Umbilical cord (tissue), 2 donors: ENCODE data around the gene ZXDB. TPM values are rescaled to one million over a fixed set of nuclear protein-coding genes. Genes with fewer than 3 reads are reported as not detected.
"Not testable (repeated sequence)": the region's sequence is repeated elsewhere in the genome, so short reads cannot be mapped to it uniquely, and the experiment has no call there.

Source experiments
- DNase-seq: peaks from one replicate; pipeline ENCODE4 v3.0.0-alpha.2; 2015; ENCODE audit warnings: low spot score
- total RNA-seq: library from RNA; depleted of rRNA; stranded (reverse); fragments of >200 nt; gene quantifications from one replicate; pipeline ENCODE4 v1.2.3, GENCODE V29; 2014; ENCODE audit warnings: low replicate concordance; ENCODE audit not compliant: insufficient read depth

The ZXDB gene
- total RNA-seq: 14.0 TPM

DNA sequence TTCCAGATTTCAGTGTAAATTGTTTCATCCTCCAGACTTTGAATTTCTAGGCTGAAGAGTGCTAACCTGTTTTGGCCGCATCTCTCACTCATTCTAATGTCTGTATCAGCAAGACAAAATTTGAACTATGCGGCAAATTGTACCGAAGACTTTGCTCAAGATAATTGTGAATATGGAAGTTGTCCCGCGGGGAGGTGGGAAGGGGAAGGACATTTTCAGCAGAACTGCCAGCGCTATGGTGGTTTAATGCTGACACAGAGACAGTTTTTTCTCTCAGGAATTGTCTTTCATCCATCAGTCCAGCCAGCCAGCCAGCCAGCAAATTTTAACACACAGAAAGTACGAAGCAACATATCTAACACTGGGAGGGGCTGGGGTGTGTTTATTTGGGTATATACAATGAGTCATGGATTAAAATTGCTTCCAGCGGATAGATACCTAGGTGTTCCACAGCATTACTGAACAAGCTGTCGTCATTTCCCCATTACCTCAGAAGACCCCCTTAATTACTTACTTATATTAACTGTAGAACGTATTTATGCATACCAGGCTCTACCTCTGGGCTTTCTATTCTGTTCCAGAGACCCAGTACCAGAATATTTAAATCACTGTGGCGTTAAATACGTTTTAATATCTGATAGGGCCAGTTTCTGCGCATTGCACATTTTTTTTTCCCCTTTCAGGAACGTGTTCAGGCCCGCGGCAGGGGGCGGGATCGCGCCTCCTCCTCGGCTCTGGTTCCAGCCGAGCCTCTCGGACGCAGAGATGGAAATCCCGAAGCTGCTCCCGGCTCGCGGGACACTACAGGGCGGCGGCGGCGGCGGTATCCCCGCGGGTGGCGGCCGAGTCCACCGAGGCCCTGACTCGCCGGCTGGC is at the start of gene ZXDB:
Gene ZXDB, plus strand, starts transcription at position 728 of the 876 bp plus-strand sequence. Its CDS starts 38 bp downstream, at position 766.
- peak; percentile 32 for DNase-seq

DNA sequence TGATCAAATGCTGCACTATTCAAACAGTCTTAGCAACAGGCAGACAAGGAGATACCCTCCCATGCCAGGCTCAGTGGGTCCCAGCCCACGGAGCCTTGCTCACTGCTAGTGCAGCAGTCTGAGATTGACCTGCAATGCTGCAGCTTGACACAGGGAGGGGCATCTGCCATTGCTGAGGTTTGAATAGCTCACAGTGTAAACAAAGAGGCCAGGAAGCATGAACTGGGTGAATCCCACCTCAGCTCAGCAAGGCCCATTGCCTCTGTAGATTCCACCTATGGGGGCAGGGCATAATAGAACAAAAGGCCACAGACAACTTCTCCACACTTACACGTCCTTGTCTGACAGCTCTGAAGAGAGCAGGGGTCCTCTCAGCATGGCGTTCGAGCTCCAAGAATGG is 26.6 kb upstream of the ZXDB start:
- no peak for DNase-seq

DNA sequence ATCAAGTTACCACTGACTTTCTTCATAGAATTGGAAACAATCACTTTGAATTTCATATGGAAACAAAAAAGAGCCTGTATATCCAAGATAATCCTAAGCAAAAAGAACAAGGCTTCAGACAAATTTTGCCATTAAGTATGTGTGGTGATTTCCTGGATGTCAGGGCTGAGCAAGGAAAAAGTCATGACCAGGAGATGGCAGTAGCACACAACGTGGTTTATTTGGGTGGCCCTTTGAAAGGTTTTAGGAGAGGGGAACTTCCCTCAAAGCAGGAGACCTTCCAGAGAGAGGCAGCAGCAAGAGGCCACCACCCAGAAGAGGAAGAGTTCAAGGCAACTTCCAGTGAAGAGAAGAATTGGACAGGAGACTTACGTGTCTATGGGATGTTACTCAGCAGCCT is 18.1 kb upstream of the ZXDB start:
- DNase-seq: no peak

DNA sequence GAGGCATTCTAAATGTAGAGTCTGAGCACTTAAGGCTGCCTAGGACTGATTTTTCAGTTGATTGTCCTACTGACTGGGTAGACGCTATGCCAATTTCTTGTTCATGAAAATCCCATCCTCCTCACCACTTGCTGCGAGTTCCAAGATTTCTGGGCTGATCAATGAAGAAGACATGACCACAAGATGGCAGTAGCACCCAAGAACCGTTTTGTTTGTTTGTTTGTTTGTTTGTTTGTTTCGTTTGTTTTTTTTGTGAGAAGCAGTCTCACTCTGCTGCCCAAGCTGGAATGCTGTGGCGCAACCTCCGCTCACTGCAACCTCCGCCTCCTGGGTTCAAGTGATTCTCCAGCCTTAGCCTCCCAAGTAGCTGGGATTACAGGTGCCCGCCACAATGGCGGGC is 8.9 kb upstream of the ZXDB start:
- not testable (repeated sequence) for DNase-seq

DNA sequence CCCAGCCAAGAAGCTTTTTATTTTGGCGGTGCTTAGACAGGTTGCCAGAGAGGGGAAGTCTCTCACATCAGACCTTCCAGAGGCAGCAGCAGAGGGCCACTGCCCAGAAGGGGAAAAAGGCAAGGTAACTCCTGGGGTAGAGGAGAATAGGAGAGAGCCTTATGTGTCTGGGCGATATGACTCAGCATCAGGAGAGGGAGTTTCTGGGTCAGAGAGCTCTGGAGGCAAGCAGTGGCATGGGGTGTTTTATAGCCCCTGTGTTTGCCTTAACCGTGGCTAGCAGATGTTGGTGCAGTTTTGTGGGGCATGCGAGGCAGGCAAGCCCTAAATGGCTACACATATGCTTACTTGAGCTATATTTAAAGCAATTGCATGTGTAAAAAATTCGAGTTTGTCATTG is 8.3 kb upstream of the ZXDB start:
- DNase-seq: no peak

DNA sequence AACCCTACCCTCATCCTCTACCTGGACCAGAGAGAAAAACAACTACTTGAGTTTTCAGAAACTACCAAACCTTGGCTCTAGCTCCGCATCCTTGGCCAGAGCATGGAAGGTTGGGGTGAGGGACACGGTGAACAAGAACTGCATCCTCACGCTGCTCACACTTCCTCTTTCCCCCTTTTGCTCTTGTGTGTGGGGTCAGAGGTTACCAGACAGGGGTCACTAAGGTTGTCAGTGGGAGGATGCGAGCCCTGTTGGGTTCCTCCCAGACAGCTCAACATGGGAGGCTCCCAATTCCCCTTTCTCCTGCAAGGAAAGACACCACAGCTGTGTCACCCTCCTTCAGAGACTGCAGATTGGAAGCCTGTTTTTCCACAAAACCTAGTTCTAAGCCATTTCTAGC is 5.5 kb upstream of the ZXDB start:
- DNase-seq: no peak

DNA sequence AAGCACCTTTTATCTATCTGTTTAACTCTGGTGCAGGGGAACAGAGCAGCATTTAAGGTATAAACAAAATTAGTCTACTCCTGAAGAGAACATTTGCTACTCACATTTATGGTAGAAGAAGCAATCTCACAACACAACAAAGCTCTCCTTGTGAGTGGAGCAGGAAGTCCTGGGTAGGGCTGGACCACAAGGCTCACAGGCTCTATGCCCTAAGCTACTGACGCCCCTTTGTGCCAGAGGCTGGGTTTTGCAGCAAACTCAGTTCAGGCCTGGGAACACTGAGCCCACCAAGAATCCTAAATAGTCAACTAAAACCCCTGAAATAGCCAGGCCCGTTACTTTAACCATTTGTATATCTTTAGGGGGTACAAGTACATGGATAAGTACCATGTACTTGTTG is 4.7 kb upstream of the ZXDB start:
- no peak for DNase-seq

DNA sequence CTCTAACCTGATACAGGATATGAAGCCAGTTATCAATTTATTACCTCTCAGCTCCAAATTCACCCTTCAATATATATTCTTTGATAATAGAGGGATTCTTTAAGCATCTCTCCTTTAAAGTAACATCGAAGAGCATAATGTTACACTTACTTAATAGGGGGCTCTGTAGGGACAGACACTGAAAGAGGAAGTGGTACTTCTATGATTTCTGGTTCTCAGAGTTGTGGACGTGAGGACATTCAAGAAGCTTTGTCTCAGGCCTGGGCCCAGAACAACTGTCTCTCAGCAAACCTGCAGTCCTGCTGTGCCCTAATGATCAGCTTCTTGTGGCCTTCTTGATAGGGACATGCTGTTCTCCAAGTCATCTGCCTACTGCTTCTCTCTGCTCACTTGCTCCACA is 4.2 kb upstream of the ZXDB start:
- DNase-seq: no peak

DNA sequence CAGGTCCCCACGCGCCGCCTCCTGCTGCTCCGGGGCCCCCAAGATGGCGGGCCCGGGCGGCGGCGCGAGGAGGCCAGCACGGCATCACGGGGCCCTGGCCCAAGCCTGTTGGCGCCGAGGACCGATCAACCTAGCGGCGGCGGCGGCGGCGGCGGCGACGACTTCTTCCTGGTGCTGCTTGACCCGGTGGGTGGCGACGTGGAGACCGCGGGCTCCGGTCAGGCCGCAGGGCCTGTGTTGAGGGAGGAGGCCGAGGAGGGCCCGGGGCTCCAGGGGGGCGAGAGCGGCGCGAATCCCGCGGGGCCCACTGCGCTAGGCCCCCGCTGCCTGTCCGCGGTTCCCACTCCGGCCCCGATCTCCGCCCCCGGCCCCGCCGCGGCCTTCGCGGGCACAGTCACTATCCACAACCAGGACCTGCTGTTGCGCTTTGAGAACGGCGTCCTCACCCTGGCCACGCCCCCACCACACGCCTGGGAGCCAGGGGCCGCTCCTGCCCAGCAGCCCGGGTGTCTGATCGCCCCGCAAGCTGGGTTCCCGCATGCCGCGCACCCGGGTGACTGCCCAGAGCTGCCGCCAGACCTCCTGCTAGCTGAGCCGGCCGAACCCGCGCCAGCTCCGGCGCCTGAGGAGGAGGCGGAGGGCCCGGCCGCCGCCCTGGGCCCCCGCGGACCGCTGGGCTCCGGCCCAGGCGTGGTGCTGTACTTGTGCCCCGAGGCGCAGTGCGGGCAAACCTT is 516 bp downstream of the ZXDB start:
- peak; percentile 27 for DNase-seq

DNA sequence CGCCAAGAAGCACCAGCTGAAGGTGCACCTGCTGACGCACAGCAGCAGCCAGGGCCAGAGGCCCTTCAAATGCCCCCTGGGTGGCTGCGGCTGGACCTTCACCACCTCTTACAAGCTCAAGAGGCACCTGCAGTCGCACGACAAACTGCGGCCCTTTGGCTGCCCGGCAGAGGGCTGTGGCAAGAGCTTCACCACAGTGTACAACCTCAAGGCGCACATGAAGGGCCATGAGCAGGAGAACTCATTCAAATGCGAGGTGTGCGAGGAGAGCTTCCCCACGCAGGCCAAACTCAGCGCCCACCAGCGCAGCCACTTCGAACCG is 1.0 kb downstream of the ZXDB start:
- DNase-seq: not testable (repeated sequence)

DNA sequence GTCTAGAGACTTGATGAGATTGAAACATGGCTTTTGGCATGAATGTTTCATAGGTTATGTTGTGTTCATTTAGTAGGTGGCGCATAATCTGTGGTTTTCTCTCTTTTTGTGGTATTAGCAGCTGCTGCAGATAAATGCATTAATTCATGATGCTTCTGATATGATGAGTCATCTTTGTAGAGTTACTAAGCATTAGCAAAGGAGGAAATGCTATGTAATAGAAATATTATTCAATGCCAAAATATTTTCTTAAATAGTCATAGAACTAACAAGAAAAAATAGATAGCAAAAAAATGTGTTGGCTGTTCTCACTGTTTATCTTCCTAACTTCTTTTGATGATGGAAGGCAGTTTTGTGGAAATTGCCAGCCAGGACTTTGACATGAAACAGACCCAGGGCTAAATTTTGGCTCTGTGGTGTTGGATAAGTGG is 3.6 kb downstream of the ZXDB start:
- peak; percentile 63 for DNase-seq

DNA sequence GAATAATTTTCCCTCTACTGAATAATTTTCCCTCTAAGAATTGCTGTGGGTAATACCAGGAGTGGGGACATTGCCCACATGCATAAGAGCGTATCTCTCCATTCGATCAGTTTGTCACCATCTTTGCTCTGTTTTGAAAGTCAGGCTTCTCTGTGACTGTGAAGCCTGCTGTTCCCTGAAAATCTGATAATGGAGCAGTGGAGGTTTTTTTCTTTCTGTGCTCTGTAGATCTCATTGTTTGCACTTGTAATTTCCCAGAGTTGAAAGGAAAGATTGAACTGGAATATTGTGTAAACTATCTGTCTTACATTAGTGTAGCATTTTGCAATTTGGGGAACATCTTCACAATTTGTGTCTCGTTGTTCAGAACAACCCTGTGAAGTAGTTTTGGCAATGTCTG is 4.3 kb downstream of the ZXDB start:
- no peak for DNase-seq

DNA sequence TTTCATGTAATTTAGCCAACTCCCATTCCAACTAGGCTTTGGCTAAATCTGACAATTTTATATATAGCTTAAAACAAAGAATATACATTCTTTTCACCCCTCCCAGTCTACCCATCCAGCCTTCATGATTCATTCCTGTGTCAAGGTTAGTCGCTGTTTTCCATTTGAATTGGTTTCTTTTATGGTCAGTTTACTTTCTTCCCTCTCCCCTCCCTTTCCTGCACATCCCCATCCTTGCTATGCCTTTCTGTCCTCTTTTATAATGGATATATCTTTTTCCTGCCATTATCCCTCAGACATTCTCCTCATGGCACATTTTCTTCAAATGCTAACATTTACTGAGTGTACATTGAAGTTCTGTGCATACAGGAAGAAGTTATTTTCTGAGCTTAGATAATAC is 4.7 kb downstream of the ZXDB start:
- DNase-seq: no peak

DNA sequence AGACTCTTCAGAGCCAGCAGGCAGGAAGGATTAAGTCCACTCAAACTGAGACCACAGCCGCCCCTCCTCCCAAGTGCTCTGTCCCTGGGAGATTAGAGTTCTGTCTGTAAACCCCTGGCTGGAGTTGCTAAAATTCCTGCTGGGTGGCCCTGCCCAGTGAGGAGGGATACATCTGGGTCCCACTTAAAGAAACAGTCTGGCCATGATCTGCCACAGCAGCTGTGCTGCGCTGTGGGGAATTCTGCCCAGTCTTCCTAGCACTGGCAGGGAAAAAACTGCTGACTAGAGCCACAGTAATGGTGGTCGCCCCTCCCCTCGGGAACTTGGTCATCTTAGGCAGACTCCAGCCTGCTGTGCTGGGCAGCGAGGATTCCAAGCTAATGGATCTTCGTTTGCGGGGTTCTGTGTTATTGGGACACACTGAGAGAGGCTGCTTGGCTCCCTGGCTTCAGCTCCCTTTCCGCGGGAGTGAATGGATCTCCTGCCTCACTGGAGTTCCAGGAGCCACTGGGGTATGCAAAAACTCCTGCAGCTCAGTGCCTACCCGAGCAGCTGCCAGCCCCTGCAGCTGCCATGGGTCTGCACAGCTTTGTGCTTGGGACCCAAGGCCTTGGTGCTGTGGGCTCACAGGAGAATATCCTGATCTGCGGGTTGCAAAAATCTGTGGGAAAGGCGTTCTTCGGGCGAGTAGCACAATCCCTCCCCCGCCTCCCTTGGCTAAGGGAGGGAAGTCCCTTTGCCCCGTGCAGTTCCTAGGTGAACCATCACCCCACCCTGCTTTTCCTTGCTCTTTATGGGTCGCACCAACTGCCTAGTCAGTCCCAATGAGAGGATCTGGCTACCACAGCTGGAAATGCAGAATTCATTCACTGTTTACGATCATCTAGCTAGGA is 15.7 kb downstream of the ZXDB start:
- no peak for DNase-seq

DNA sequence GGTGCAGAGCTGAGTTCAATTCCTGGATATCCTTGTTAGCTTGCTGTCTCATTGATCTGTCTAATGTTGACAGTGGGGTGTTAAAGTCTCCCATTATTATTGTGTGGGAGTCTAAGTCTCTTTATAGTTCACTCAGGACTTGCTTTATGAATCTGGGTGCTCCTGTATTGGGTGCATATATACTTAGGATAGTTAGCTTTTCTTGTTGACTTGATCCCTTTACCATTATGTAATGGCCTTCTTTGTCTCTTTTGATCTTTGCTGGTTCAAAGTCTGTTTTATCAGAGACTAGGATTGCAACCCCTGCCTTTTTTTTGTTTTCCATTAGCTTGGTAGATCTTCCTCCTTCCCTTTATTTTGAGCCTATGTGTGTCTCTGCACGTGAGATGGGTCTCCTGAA is 21.5 kb downstream of the ZXDB start:
- not testable (repeated sequence) for DNase-seq

DNA sequence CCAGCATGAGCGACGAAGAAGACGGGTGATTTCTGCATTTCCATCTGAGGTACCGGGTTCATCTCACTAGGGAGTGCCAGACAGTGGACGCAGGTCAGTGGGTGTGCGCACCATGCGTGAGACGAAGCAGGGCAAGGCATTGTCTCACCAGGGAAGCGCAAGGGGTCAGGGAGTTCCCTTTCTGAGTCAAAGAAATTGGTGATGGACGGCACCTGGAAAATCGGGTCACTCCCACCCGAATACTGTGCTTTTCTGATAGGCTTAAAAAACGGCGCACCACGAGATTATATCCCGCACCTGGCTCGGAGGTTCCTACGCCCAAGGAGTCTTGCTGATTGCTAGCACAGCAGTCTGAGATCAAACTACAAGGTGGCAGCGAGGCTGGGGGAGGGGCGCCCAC is 37.6 kb downstream of the ZXDB start:
- DNase-seq: not testable (repeated sequence)

DNA sequence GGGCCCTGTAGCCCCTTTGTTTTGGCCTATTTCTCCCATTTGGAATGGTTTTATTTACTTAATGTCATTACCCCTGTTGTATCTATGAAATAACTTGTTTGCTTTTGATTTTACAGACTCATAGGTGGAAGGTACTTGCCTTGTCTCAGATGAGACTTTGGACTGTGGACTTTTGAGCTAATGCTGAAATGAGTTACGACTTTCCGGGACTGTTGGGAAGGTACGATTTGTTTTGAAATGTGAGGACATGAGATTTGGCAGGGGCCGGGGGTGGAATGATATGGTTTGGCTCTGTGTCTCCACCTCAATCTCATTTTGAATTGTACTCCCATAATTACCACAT is 48.8 kb downstream of the ZXDB start:
- DNase-seq: no peak

DNA sequence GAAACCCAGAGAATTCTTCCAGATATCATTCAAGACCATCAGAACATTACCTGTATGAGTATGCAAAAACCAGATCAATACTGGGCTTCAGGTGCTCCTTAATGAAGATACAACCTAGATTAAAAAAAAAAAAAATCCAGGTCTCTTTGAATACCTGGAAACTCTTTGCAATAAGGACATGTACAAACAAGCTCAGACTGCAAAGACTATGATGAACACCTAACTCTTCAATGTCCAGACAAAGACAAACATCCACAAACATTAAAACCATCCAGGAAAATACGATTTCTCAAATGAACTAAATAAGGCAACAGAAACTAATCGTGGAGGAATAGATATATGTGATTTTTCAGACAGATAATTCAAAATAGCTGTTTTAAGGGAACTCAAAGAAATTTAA is 49.5 kb downstream of the ZXDB start:
- no peak for DNase-seq

DNA sequence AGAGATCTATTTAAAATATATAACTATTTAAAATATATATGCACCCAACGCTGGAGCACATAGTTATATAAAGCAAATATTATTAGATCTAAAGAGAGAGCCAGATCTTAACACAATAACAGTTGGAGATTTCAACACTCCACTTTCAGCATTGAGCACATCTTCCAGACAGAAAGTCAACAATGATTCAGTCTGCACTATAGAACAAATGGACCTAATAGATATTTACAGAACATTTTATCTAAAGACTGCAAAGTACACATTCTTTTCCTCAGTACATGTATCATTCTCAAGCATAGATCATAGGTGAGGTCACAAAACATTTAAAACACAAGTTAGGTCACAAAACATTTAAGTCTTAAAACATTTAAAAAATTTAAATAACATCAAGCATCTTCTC is 51.9 kb downstream of the ZXDB start:
- DNase-seq: no peak

DNA sequence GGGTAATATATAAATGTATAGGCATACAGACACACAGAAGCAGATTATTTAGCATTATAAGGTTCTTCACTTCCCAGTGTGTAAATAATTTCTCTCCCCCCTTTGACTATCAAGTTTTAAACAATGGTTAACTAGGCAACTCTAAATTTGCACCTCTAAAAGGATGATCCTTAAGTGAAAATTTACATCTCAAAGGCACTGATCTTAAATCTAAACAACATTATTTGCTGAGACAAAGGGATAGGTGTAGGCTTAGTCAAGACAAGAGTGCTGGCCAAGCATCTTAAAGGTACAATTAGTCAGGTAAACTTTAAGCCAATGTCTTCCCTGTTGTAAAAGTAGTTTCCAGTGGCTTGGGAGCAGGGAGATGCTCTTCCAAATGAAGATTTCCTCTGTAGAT is 55.2 kb downstream of the ZXDB start:
- no peak for DNase-seq
